ENCODE data around the gene STARD13. TPM values are rescaled to one million over a fixed set of nuclear protein-coding genes. Genes with fewer than 3 reads are reported as not detected.

Gene STARD13
- total RNA-seq, 1 donor from 2014 or later, result 8.9 TPM

DNA sequence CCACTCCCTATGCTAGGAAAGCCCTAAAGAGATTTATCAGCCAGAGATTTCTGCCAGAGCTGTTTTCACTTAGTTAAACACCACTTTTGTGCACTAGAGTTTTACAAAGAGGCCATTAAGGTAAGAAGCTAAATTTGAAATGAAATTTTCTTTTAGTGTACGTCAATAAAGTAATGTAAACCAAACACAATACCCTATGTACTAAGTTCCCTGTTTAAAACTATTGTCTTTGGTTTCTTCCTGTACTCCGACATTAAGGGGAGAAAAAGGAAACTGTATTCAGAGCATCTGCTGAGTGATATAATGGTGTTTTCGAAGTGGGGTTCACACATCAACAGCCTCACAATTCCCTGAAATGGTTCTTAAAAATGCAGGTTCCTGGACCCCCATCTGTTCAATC lies 40.7 kb upstream of the STARD13 start:
- no peak overlapping the region for H3K4me3 ChIP-seq (ENCODE audit: low read depth, low read length)
- TF ChIP-seq, protein P1, sequence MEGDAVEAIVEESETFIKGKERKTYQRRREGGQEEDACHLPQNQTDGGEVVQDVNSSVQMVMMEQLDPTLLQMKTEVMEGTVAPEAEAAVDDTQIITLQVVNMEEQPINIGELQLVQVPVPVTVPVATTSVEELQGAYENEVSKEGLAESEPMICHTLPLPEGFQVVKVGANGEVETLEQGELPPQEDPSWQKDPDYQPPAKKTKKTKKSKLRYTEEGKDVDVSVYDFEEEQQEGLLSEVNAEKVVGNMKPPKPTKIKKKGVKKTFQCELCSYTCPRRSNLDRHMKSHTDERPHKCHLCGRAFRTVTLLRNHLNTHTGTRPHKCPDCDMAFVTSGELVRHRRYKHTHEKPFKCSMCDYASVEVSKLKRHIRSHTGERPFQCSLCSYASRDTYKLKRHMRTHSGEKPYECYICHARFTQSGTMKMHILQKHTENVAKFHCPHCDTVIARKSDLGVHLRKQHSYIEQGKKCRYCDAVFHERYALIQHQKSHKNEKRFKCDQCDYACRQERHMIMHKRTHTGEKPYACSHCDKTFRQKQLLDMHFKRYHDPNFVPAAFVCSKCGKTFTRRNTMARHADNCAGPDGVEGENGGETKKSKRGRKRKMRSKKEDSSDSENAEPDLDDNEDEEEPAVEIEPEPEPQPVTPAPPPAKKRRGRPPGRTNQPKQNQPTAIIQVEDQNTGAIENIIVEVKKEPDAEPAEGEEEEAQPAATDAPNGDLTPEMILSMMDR (conservative IDR thresholded peaks at IDR 0.05; ENCODE audit: low read depth, low read length), result no peak
- no peak for DNase-seq (ENCODE audit: low read depth)

DNA sequence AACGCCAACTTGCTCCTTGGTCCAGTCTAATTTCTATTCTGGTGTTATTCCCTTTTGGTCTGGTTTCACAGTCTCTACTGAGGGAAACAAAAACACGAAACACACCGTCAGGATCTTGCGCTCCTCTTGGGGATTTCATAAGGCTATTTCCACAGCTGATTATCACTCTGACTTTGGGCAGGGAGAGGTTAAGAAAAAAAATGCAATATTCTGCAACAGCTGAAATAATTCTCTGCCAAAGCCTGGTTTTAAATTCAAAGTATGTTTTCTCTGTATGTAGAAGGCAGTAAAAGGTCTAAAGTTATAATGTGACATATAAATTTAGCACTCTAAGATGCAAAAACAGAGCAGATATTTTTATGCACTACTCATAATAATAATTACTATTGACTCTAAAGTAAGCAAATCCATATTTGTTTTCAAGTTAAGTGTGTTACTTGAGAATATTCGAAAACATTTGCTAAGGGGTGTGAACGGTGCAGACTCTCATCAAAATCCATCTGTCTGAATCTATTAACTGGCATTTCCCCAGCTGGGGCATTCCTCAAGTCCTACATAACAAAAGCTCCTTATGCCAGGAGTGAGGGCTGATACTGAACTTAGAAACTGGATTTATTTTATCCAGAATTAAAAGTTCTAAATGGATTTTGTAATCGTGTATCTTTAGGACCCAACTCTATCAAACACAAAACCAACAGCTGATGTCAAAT lies 38.4 kb upstream of the STARD13 start:
- TF ChIP-seq, protein P1 (conservative IDR thresholded peaks at IDR 0.05; ENCODE audit: low read depth, low read length), result no peak
- DNase-seq (ENCODE audit: low read depth), result no peak
- H3K4me3 ChIP-seq (ENCODE audit: low read depth, low read length), result no peak overlapping the region

- TF ChIP-seq, protein P1 (conservative IDR thresholded peaks at IDR 0.05; ENCODE audit: low read depth, low read length), result no peak
- DNase-seq (ENCODE audit: low read depth), result no peak
- no peak overlapping the region for H3K4me3 ChIP-seq (ENCODE audit: low read depth, low read length)
These were observed 37.6 kb upstream of the STARD13 start for GRCh38 chr13:33322965-33323668.

- TF ChIP-seq, protein P1 (conservative IDR thresholded peaks at IDR 0.05; ENCODE audit: low read depth, low read length), result no peak
- H3K4me3 ChIP-seq (ENCODE audit: low read depth, low read length), result no peak overlapping the region
- DNase-seq (ENCODE audit: low read depth), result no peak
These were observed 36.9 kb upstream of the STARD13 start for GRCh38 chr13:33322543-33322809.

GRCh38 chr13:33321686-33322542 lies 36.4 kb upstream of the STARD13 start:
- H3K4me3 ChIP-seq (ENCODE audit: low read depth, low read length), result no peak overlapping the region
- no peak for DNase-seq (ENCODE audit: low read depth)
- TF ChIP-seq, protein P1 (conservative IDR thresholded peaks at IDR 0.05; ENCODE audit: low read depth, low read length), result no peak

- no peak overlapping the region for H3K4me3 ChIP-seq (ENCODE audit: low read depth, low read length)
- TF ChIP-seq, protein P1 (conservative IDR thresholded peaks at IDR 0.05; ENCODE audit: low read depth, low read length), result no peak
- no peak for DNase-seq (ENCODE audit: low read depth)
These were observed 34.3 kb upstream of the STARD13 start for GRCh38 chr13:33319859-33320258.

Data from epithelial cell of proximal tubule (primary cell).